Measurements from ENCODE around the gene DLL1.

DNA sequence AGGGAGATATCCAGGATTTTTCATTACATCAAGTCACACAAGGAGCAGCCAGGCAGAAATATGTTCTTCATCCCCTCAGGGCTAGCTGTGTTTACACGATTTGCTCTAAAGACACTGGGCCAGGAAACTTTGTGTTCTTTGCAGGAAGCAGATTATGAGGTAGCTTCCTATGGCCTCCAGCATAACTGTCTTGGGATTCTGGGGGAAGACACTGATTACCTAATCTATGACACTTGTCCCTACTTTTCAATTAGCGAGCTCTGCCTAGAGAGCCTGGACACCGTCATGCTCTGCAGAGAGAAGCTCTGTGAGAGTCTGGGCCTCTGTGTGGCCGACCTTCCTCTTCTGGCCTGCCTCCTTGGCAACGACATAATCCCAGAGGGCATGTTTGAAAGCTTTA is 26.8 kb upstream of the DLL1 start:
- TF ChIP-seq, protein P1, sequence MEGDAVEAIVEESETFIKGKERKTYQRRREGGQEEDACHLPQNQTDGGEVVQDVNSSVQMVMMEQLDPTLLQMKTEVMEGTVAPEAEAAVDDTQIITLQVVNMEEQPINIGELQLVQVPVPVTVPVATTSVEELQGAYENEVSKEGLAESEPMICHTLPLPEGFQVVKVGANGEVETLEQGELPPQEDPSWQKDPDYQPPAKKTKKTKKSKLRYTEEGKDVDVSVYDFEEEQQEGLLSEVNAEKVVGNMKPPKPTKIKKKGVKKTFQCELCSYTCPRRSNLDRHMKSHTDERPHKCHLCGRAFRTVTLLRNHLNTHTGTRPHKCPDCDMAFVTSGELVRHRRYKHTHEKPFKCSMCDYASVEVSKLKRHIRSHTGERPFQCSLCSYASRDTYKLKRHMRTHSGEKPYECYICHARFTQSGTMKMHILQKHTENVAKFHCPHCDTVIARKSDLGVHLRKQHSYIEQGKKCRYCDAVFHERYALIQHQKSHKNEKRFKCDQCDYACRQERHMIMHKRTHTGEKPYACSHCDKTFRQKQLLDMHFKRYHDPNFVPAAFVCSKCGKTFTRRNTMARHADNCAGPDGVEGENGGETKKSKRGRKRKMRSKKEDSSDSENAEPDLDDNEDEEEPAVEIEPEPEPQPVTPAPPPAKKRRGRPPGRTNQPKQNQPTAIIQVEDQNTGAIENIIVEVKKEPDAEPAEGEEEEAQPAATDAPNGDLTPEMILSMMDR (conservative IDR thresholded peaks at IDR 0.05): no peak
- no peak for TF ChIP-seq ZFX (IDR thresholded peaks at IDR 0.05)

Data from C4-2B (cell line).